Measurements from ENCODE around the gene DLG4.

The DLG4 gene

GRCh38 chr17:7141824-7142223 lies 77.8 kb downstream of the DLG4 start:
- DNase-seq = no peak

DNA sequence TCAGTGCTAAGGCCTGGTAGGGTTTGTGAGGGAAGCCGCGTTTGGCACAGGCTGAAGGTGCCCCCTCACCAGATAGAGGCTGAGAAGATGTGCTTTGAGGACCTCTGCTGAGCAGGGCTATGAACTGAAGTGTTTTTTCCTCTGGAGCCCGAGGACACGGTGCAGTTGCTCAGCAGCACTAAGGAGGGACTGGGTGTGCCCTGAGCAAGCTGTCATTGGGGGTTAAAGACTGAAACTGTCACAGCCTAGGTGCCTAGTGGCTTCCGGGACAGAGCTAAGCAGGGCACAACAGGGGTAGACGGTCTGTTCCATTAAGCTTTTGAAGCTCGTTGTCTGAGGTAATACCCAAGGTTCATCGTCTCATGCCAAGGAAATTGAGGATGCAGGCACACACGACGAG lies 80.2 kb downstream of the DLG4 start:
- DNase-seq = no peak

DNA sequence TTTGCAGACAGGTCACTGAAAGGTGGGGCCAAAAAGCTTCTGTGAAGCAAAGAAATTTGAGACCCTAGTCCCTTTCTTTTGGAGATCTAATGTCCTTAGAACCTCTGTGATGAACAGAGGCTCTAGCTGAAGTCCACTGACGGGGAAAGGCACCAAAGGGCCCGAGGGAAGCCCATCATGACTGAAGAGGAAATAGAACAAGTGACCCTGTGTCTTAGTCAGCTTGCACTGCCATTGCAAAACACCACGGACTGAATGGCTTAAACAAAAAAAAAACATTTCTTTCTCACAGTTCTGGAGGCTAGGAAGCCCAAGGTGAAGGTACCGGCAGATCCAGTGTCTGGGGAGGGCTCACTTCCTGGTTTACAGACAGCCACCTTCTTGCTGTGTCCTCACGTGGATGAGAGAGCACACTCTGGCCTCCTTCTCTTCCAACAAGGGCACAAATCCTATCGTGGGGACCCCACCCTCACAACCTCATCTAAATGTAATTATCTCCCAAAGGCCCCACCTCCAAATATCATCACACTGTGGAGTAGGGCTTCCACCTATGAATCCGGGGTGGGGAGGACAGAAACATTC lies 80.7 kb downstream of the DLG4 start:
- no peak for DNase-seq

GRCh38 chr17:7137171-7137943 lies 82.3 kb downstream of the DLG4 start:
- DNase-seq = no peak

Measured in GF-D8 (cell line).